ENCODE measurements around the gene S100A4. TPM values are rescaled to one million over a fixed set of nuclear protein-coding genes. Genes with fewer than 3 reads are reported as not detected.
A peak's percentile ranks its signal among the peaks of the same experiment; 100 is the strongest.
"Not testable (repeated sequence)": the region's sequence is repeated elsewhere in the genome, so short reads cannot be mapped to it uniquely, and the experiment has no call there.

The S100A4 gene
- 10 to 100 TPM; 56.3 to 71.3 TPM for total RNA-seq

GRCh38 chr1:153545067-153546055 is at the start of gene S100A4:
S100A4 (minus strand) TSS chr1:153545806; CDS start chr1:153544794, 1,012 bp downstream.
- TF ChIP-seq POLR2AphosphoS5 (IDR thresholded peaks at IDR 0.05) = peak; percentile 96
- peak; percentile 74 for TF ChIP-seq POLR2A (IDR thresholded peaks at IDR 0.05)
- TF ChIP-seq CTCF (IDR thresholded peaks at IDR 0.05) = peak in 1 of 4 experiments; percentile 5
- H3K27ac ChIP-seq = peak within 1 kb of the TSS; percentile 62 to 78
- no peaks in the 10 kb centered on the region for H3K27me3 ChIP-seq (replicated peaks; ENCODE audit: insufficient read depth)
- intact Hi-C loops (cut with DNase I) = no loop called here
- H3K4me1 ChIP-seq (replicated peaks) = no peaks in the 10 kb centered on the region
- H3K36me3 ChIP-seq = no peaks in the 10 kb centered on the region
- DNase-seq (ENCODE audit: low spot score) = peak; percentile 93
- no peaks in the 10 kb centered on the region for H3K9me3 ChIP-seq
- WGBS = 42% methylated on average over 19 of the region's 19 CpGs
- peak within 1 kb of the TSS; percentile 7 to 15 for H3K4me3 ChIP-seq

GRCh38 chr1:153592748-153593147 is 47.1 kb upstream of the S100A4 start:
- intact Hi-C loops (cut with DNase I) = no loop called here
- H3K36me3 ChIP-seq = no peaks in the 10 kb centered on the region
- no peak for DNase-seq (ENCODE audit: low spot score)
- TF ChIP-seq POLR2AphosphoS5 (IDR thresholded peaks at IDR 0.05) (no peak), POLR2A (IDR thresholded peaks at IDR 0.05) (no peak), CTCF (IDR thresholded peaks at IDR 0.05) (no peak)
- no peaks in the 10 kb centered on the region for H3K9me3 ChIP-seq
- no peaks in the 10 kb centered on the region for H3K27me3 ChIP-seq (replicated peaks; ENCODE audit: insufficient read depth)
- H3K4me3 ChIP-seq = no peak overlapping the region
- no peak overlapping the region for H3K27ac ChIP-seq
- WGBS = 31% methylated on average over 4 of the region's 4 CpGs
- H3K4me1 ChIP-seq (replicated peaks) = no peaks in the 10 kb centered on the region

- WGBS = 91% methylated on average over 2 of the region's 2 CpGs
These were observed 42.9 kb upstream of the S100A4 start for GRCh38 chr1:153588482-153588881.

GRCh38 chr1:153588033-153588432 is 42.4 kb upstream of the S100A4 start:
- intact Hi-C loops (cut with DNase I); H3K27ac ChIP-seq; DNase-seq (ENCODE audit: low spot score): not testable (repeated sequence)

More at GRCh38 chr1:153588482-153588881, 42.9 kb upstream of the S100A4 start:
- intact Hi-C loops (cut with DNase I) = no loop called here
- no peak overlapping the region for H3K27ac ChIP-seq
- no peaks in the 10 kb centered on the region for H3K36me3 ChIP-seq
- no peaks in the 10 kb centered on the region for H3K4me1 ChIP-seq (replicated peaks)
- TF ChIP-seq CTCF (IDR thresholded peaks at IDR 0.05) (no peak), POLR2AphosphoS5 (IDR thresholded peaks at IDR 0.05) (no peak), POLR2A (IDR thresholded peaks at IDR 0.05) (no peak)
- no peak overlapping the region for H3K4me3 ChIP-seq
- no peaks in the 10 kb centered on the region for H3K9me3 ChIP-seq
- DNase-seq (ENCODE audit: low spot score) = no peak
- H3K27me3 ChIP-seq (replicated peaks; ENCODE audit: insufficient read depth) = no peaks in the 10 kb centered on the region

GRCh38 chr1:153587314-153587713 is 41.7 kb upstream of the S100A4 start:
- intact Hi-C loops (cut with DNase I) = no loop called here
- Histone ChIP-seq H3K36me3 (no peaks in the 10 kb centered on the region), H3K4me3 (no peak overlapping the region), H3K27me3 (replicated peaks; ENCODE audit: insufficient read depth) (no peaks in the 10 kb centered on the region), H3K4me1 (replicated peaks) (no peaks in the 10 kb centered on the region), H3K9me3 (no peaks in the 10 kb centered on the region), H3K27ac (no peak overlapping the region)
- 65% methylated on average over 5 of the region's 5 CpGs for WGBS
- TF ChIP-seq POLR2A (IDR thresholded peaks at IDR 0.05) (no peak), POLR2AphosphoS5 (IDR thresholded peaks at IDR 0.05) (no peak), CTCF (IDR thresholded peaks at IDR 0.05) (no peak)
- no peak for DNase-seq (ENCODE audit: low spot score)

More at GRCh38 chr1:153588033-153588432, 42.4 kb upstream of the S100A4 start:
- not testable (repeated sequence) for H3K4me1 ChIP-seq (replicated peaks); H3K27me3 ChIP-seq (replicated peaks; ENCODE audit: insufficient read depth); H3K9me3 ChIP-seq; H3K4me3 ChIP-seq; H3K36me3 ChIP-seq
- WGBS = 91% methylated on average over 10 of the region's 10 CpGs
